Gastroesophageal sphincter (tissue), 4 donors: Measurements from ENCODE around the gene LGALS9B. TPM values are rescaled to one million over a fixed set of nuclear protein-coding genes. Genes with fewer than 3 reads are reported as not detected.
"Not testable (repeated sequence)": the region's sequence is repeated elsewhere in the genome, so short reads cannot be mapped to it uniquely, and the experiment has no call there.

Experiments
- ATAC-seq: fragments of 150-250 bp; one replicate; pipeline ENCODE4 v1.9.1; 2016; ENCODE audit warnings: mild to moderate bottlenecking, moderate library complexity
- H3K27ac ChIP-seq, 4 donors: fragments of 200-600 bp; sonication (generic) in 3 of 4; 1 replicate in 3 of 4; 2 replicates in 1 of 4; pipeline ENCODE4 v1.5.1; 2016 to 2019
- H3K27me3 ChIP-seq: fragments of 200-600 bp; sonication (generic); one replicate; pipeline ENCODE4 v1.5.1; 2019
- H3K36me3 ChIP-seq, 2 donors: fragments of 200-600 bp; sonication (generic); one replicate each; pipeline ENCODE4 v1.5.1; 2019; ENCODE audit warnings: control low read depth in 1 of 2
- H3K4me1 ChIP-seq, 3 donors: fragments of 200-600 bp; sonication (generic); 1 replicate in 2 of 3; 2 replicates in 1 of 3; pipeline ENCODE4 v1.5.1; 2016 to 2019; ENCODE audit warnings: control low read depth in 2 of 3
- H3K4me3 ChIP-seq, 2 donors: fragments of 200-600 bp; sonication (generic); one replicate each; pipeline ENCODE4 v1.5.1; 2019; ENCODE audit warnings: mild to moderate bottlenecking in 1 of 2, moderate library complexity in 1 of 2
- H3K9me3 ChIP-seq, 3 donors: fragments of 200-600 bp; sonication (generic); one replicate each; pipeline ENCODE4 v1.5.1; 2017 to 2019; ENCODE audit warnings: control low read depth in 2 of 3
- WGBS, 2 donors: methylation state at CpG; one replicate each; pipeline ENCODE4 v1.1.5; 2018; ENCODE audit warnings: low coverage in 1 of 2; 5-methylcytosine and 5-hydroxymethylcytosine counted together
- total RNA-seq, 4 donors: library from RNA; depleted of rRNA; stranded (reverse); fragments of >200 nt; gene quantifications; one replicate each; pipeline ENCODE4 v1.1.0, GENCODE V29; 2016

Gene LGALS9B
- total RNA-seq: not detected

DNA sequence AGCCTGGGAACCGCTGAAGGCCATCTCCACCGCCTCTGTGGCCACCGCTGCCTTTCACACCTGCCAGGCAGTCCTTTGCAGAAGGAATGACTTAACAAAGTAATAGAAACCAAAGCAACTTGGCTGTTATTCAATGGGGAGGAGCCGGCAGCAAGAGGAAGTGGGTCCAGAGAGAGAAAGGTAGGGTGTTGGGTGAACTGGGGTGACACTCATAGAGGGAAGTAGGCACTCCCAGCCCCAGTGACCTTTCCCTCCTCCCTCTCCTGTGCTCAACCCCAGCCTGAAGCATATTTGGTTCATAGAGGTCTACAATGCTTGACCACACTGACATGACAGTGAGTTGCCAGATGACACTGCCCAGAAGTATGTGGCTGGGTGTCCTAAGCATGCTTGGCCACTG is at the start of gene LGALS9B:
Gene LGALS9B (minus strand): TSS at position 93 of the 400 bp plus-strand sequence. CDS start 69 bp downstream, at position 24.
- ATAC-seq, H3K27me3 ChIP-seq, H3K27ac ChIP-seq, H3K4me1 ChIP-seq, H3K9me3 ChIP-seq, H3K4me3 ChIP-seq, H3K36me3 ChIP-seq: not testable (repeated sequence)
- no CpG with 5 or more reads among the region's 4 CpGs for WGBS, 2 donors

- not testable (repeated sequence) for H3K27ac ChIP-seq, H3K36me3 ChIP-seq, ATAC-seq, H3K4me3 ChIP-seq, H3K9me3 ChIP-seq, H3K27me3 ChIP-seq, H3K4me1 ChIP-seq
- no CpG with 5 or more reads among the region's 17 CpGs for WGBS, 2 donors
These were observed 49.6 kb upstream of the LGALS9B start for GRCh38 chr17:20516986-20517385.

GRCh38 chr17:20515099-20515498 is 47.8 kb upstream of the LGALS9B start:
- not testable (repeated sequence) for H3K27me3 ChIP-seq, H3K4me3 ChIP-seq, H3K27ac ChIP-seq, H3K36me3 ChIP-seq, H3K9me3 ChIP-seq, H3K4me1 ChIP-seq, ATAC-seq
- 89% methylated on average over 4 of the region's 10 CpGs; no CpG with 5 or more reads in 1 of the 2 donors for WGBS, 2 donors

DNA sequence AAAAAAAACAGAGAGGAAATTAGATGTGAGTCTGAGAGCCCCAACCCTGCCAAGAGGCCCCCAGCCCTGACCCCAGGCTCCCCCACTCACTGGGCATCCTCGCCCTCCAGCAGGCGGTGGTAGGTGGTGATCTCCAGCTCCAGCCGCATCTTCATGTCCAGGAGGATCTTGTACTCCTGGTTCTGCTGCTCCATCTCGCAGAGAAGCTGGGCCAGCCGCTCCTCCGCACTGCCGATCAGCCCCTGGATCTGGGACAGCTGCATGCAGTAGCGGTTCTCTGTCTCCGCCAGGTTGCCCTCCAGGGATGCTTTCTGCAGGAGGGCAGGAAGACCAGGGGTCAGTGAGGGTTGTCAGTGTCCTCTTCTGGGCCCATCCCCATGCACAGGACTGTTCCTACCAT is 46.2 kb upstream of the LGALS9B start:
- H3K27ac ChIP-seq, H3K36me3 ChIP-seq, ATAC-seq, H3K9me3 ChIP-seq, H3K4me1 ChIP-seq, H3K4me3 ChIP-seq, H3K27me3 ChIP-seq: not testable (repeated sequence)
- no CpG with 5 or more reads among the region's 9 CpGs for WGBS, 2 donors

DNA sequence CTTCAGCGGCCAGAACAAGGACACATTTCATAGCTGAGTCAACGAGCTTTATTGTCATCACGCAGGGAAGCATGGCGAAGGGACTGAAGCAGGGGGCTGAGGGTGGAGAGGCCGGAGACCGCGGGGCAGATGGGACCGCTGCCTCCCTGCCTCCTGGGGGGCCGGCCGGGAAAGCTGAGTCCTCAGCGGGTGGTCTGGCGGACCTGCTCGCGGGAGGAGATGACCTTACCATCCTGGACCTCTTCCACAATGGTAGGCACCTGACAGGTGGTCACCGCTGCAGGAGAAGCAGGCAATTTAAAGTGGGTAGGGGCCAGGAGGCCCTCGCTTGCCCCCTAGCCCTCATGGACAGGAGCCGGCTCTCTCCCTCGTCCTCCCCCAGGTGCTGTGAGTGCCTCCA is 45.0 kb upstream of the LGALS9B start:
- H3K27me3 ChIP-seq, ATAC-seq, H3K36me3 ChIP-seq, H3K4me3 ChIP-seq, H3K9me3 ChIP-seq, H3K27ac ChIP-seq, H3K4me1 ChIP-seq: not testable (repeated sequence)
- no CpG with 5 or more reads among the region's 18 CpGs for WGBS, 2 donors

DNA sequence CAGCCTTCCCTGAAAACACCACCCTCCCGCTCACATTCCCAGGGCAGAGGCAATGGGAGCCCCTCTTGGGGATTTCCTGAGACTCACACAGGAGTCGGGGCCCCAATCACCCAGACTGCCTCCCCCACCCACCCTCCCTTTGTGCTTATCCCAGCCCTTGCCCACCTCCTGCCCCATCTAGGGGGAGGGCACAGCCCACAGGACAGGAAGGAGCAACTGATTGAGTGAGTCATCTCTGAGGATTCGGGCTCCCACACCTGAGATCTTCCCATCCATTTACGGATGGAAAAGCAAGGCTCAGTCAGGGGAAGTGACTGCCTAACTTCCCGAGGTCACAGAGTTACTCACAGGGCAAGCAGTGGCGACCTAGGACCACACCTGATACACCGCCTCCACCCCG is 44.4 kb upstream of the LGALS9B start:
- H3K36me3 ChIP-seq, H3K27me3 ChIP-seq, H3K4me3 ChIP-seq, H3K9me3 ChIP-seq, H3K27ac ChIP-seq, ATAC-seq, H3K4me1 ChIP-seq: not testable (repeated sequence)
- no CpG with 5 or more reads among the region's 8 CpGs for WGBS, 2 donors

DNA sequence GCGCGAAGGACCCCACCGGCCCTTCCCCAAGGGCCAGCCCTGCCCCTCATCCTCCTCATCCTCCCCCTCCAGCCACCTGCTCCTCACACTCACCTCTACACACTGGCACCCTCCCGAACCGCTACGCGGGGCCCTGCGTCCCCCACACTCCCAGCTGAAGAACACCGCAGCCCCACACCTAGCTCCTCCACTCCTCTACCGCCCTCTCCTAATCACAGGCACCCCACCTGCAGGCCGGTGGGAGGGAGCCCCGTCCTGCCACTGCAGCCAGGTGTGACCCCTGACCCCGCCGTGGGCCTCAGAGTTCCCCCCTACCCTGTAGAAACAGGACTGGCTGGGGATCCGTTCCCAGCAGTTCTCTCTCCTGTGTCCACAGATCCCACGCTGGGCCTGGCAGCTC is 38.0 kb upstream of the LGALS9B start:
- H3K4me1 ChIP-seq, H3K27me3 ChIP-seq, ATAC-seq, H3K9me3 ChIP-seq, H3K36me3 ChIP-seq, H3K27ac ChIP-seq, H3K4me3 ChIP-seq: not testable (repeated sequence)
- no CpG with 5 or more reads among the region's 16 CpGs for WGBS, 2 donors

DNA sequence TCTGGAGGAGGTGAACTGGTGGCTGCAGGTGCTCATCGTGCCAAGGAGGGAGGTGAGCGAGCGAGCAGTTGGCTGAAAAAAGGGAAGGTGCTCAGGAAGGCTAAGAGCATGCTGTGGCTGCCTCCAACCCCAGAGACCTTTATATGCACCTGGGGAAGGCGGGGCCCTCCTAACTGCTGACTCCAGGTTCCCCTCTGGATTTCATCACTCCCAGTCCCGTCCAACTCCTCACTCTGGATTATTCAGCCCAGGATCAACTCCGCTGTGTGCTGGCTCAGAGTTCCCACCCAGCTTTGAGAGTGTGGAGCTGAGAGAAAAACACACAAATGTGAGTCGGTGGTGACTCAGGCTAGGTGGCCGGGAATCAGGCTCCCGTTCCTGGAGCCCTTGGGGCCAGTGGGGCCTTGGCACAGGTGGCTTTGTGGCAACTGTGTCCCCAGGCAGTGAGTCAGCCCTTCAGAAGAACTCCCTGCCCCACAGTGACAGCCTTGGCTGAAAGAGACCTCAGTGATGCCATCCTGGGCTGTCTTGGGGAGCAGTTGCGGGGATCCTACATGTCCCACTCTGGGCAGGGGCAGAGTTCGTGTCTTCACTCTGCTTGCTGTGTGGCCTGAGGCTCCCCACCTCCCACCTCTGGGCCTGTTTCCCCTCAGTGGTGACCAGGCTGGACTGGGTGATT is 37.2 kb upstream of the LGALS9B start:
- whole genome bisulfite sequencing, 2 donors: no CpG with 5 or more reads among the region's 11 CpGs
- H3K9me3 ChIP-seq, H3K4me3 ChIP-seq, H3K27me3 ChIP-seq, H3K27ac ChIP-seq, ATAC-seq, H3K4me1 ChIP-seq, H3K36me3 ChIP-seq: not testable (repeated sequence)

- not testable (repeated sequence) for H3K4me1 ChIP-seq, H3K9me3 ChIP-seq, H3K4me3 ChIP-seq, H3K27ac ChIP-seq, ATAC-seq, H3K27me3 ChIP-seq, H3K36me3 ChIP-seq
- WGBS, 2 donors: 20% methylated on average over 2 of the region's 11 CpGs; no CpG with 5 or more reads in 1 of the 2 donors
These were observed 34.6 kb upstream of the LGALS9B start for GRCh38 chr17:20501896-20502295.

GRCh38 chr17:20500346-20500745 is 33.0 kb upstream of the LGALS9B start:
- 71 to 80% methylated on average over 1 to 4 of the region's 4 CpGs for WGBS, 2 donors
- H3K9me3 ChIP-seq, H3K4me1 ChIP-seq, H3K4me3 ChIP-seq, ATAC-seq, H3K36me3 ChIP-seq, H3K27me3 ChIP-seq, H3K27ac ChIP-seq: not testable (repeated sequence)

DNA sequence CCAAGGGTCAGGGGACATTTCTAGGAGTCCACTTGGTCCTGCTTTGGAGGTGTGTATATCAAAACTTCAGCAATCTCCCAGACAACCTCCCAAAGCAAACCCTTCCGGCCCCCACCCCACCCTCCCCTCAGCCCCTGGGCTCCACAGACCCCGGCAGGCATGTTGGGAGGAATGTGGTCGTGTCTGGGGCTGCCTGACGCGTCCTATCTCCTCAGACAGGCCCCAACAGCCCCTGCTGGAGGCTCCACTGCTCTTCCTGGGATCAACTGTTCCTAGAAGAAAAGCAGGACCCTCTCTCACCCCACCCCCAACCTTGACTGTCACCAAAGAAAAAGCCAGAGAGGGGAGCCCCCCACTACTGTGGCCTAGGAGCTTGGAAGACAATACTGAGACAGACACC is 28.1 kb upstream of the LGALS9B start:
- not testable (repeated sequence) for ATAC-seq, H3K27ac ChIP-seq, H3K4me1 ChIP-seq, H3K36me3 ChIP-seq, H3K4me3 ChIP-seq, H3K27me3 ChIP-seq, H3K9me3 ChIP-seq
- WGBS, 2 donors: no CpG with 5 or more reads among the region's 5 CpGs

DNA sequence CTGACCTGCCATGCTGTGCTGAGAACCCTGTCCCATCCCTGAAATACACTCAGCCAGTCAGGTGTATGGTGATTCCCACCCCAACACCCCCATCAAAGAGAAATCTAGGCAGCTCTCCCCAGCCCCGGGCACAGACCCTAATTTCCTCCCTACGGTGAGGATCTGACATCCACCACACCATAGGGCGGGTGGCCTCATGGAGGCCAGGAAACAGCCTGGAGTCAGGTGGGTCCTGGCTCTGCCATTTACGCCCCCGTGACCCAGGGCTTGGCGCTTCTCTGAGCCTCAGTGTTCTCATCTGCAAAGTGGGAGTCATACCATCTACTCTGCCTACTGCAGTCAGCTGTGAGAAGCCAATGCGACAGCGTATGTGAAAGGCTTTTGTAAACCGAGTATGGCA is 27.4 kb upstream of the LGALS9B start:
- not testable (repeated sequence) for H3K4me1 ChIP-seq, ATAC-seq, H3K36me3 ChIP-seq, H3K4me3 ChIP-seq, H3K27ac ChIP-seq, H3K27me3 ChIP-seq, H3K9me3 ChIP-seq
- WGBS, 2 donors: no CpG with 5 or more reads among the region's 9 CpGs

DNA sequence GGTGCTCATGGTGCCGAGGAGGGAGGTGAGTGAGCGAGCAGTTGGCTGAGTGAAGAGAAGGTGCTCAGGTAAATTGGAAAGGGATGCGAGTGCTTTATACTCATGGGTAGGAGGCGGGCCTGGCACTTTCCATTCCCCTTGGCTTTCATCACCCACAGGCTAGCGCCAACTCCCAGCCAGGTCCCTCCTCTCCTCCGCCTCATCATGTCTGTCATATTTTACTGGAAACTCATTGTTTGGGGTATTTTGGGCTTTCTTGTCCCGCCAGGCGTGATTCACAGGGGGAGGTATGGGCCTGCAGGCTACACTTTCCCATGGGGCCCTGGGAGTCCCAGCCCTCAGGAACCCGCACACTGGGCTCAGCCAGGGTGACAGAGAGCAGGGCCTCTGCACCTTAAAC is 26.8 kb upstream of the LGALS9B start:
- H3K4me3 ChIP-seq, H3K27me3 ChIP-seq, H3K36me3 ChIP-seq, H3K27ac ChIP-seq, ATAC-seq, H3K4me1 ChIP-seq, H3K9me3 ChIP-seq: not testable (repeated sequence)
- WGBS, 2 donors: no CpG with 5 or more reads among the region's 9 CpGs

DNA sequence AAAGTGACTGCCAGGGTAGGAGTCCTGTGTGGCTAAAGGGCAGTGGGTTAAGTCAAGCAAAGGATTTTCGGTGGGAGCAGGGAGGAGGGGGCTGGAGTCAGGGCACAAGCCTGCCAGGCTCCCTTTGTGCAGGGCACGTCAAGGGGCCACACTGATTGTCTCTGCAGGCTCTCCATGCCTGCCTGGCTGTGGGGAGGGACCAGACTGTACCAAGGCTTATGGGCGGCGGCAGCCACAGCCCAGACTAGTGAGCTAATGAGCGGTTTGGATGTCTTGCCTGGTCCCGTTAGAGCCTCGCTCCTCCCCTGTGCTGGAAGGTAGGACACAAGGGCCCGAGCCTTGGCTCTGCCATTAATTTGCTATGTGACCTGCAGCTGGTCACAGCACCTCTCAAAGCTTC is 25.6 kb upstream of the LGALS9B start:
- not testable (repeated sequence) for H3K4me1 ChIP-seq, H3K27ac ChIP-seq, H3K9me3 ChIP-seq, H3K4me3 ChIP-seq, H3K36me3 ChIP-seq, H3K27me3 ChIP-seq, ATAC-seq
- WGBS, 2 donors: 83 to 100% methylated on average over 1 to 2 of the region's 8 CpGs
